Activated naive CD4-positive, alpha-beta T cell treated with anti-CD3 and anti-CD28 coated beads for 36 hours (primary cell): Measurements from ENCODE around the gene CD163. TPM values are rescaled to one million over a fixed set of nuclear protein-coding genes. Genes with fewer than 3 reads are reported as not detected.
"Not testable (repeated sequence)": the region's sequence is repeated elsewhere in the genome, so short reads cannot be mapped to it uniquely, and the experiment has no call there.

Experiments used
- CTCF ChIA-PET: fragments of 350-600 bp; sonication (Branson Sonifier 250); formaldehyde crosslinking; loops from one replicate; lab custom pipeline; 2021; ENCODE audit warnings: antibody characterized with exemption; lab: Charles Lee
- DNase-seq: peaks from one replicate; pipeline ENCODE4 v3.0.0-alpha.2; 2020
- H3K27ac Mint-ChIP-seq: one replicate; pipeline ENCODE4 v1.8.0; 2021; ENCODE audit warnings: mild to moderate bottlenecking, mixed read lengths
- H3K27me3 Mint-ChIP-seq: one replicate; pipeline ENCODE4 v1.8.0; 2021; ENCODE audit warnings: low read depth, mixed read lengths
- H3K36me3 Mint-ChIP-seq: one replicate; pipeline ENCODE4 v1.8.0; 2021; ENCODE audit warnings: low read depth, mixed read lengths
- H3K4me1 Mint-ChIP-seq: one replicate; pipeline ENCODE4 v1.8.0; 2021; ENCODE audit warnings: low read depth, mixed read lengths
- H3K4me3 Mint-ChIP-seq: one replicate; pipeline ENCODE4 v1.8.0; 2021; ENCODE audit warnings: mild to moderate bottlenecking, moderate library complexity, mixed read lengths
- H3K9me3 Mint-ChIP-seq: one replicate; pipeline ENCODE4 v1.8.0; 2021; ENCODE audit warnings: mixed read lengths
- intact Hi-C: fragments of 100-400 bp; cut with micrococcal nuclease; formaldehyde crosslinking; loops from one replicate; pipeline ENCODE4 v1.15.1; 2023
- total RNA-seq, 2 experiments: library from RNA; stranded (reverse); gene quantifications; one replicate each; pipeline ENCODE4 v1.2.3, GENCODE V29; 2021

Gene CD163
- not detected for total RNA-seq

DNA sequence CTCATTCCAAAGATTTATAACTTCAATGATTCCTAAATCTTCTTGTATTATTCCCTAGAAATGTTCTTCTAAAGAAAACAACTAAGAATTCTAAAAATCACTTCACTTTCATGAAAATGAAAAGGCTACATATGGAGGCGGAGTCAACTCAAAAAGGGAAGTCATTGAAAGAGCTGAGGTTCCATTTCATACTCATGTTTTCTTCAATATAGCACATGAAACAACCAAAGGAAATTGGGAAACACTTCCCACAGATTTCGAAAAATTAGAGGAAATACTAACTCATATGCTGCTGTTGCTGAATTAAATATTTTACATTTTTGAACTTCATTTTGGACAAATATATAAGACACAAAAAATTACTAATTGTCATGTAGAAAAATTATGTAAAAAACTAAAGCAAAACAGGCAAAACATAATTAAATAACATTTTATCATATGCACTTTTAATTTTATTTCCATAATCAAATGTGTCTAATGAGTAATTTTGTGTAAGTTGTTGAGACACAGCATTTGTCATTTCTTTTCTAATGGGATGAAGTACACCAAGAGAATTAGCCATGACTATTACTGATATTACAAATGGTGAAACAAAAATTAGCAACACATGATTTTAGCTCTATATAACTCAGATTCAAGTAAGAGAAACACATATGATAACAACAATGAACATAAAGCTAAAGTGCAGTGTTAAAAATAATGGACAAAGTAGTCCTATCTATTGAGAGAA lies at the start of gene CD163:
CD163 (minus strand) TSS at position 92 of the 730 bp plus-strand sequence; CDS start at position 5, 87 bp downstream.
- H3K4me1 Mint-ChIP-seq = no peaks in the 10 kb centered on the region
- CTCF ChIA-PET = no interaction called here
- H3K4me3 Mint-ChIP-seq = no peak within 1 kb of the TSS
- intact Hi-C loops = no loop called here
- H3K9me3 Mint-ChIP-seq = peaks cover 1% of the 10 kb centered on the region
- H3K27ac Mint-ChIP-seq = no peak within 1 kb of the TSS
- no peak for DNase-seq
- H3K36me3 Mint-ChIP-seq = no peaks in the 10 kb centered on the region
- peaks cover 10% of the 10 kb centered on the region for H3K27me3 Mint-ChIP-seq

DNA sequence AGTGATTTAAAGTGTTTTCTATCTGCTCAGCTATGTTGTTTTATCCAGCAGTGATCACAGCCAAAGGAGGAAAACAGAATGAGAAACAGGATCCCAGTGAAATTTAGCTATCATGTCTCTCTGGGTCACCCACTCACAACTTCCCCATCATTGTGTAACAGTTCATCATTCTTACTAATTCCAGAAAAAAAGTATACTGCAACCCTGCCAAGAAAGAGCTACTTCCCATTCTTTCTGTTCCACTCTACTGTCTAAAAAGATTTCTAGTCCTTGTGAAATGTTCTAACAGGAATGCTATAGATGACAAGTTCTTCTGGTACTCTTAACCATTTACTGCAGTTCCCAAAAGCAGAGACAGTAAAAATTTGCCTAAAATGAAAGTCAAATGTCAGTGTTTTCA lies 39.2 kb upstream of the CD163 start:
- CTCF ChIA-PET = no interaction called here
- DNase-seq = no peak
- Mint-ChIP-seq H3K27me3 (peaks cover 38% of the 10 kb centered on the region), H3K4me3 (no peak overlapping the region), H3K27ac (no peak overlapping the region), H3K36me3 (no peaks in the 10 kb centered on the region), H3K9me3 (no peaks in the 10 kb centered on the region), H3K4me1 (no peaks in the 10 kb centered on the region)
- intact Hi-C loops = no loop called here

DNA sequence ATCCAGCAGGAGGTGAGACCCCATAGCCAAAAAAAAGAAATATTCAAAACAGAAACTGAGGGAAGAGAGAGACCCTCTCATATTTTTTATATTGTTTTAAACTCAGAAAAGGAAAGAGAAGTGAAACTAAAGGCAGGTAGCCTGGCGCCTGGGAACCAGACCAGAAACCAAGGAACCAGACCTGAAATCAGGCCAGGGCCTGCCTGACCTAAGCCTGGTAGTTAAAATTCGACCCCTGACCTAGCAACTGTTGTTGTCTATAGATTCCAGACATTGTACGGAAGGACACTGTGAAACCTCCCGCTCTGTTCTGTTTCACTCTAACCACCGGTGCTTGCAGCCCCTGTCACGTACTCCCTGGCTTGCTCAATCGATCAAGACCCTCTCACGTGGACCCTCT lies 38.5 kb upstream of the CD163 start:
- no peak for DNase-seq
- Mint-ChIP-seq H3K4me3 (no peak overlapping the region), H3K27me3 (peaks cover 36% of the 10 kb centered on the region), H3K4me1 (no peaks in the 10 kb centered on the region), H3K27ac (no peak overlapping the region), H3K9me3 (no peaks in the 10 kb centered on the region), H3K36me3 (no peaks in the 10 kb centered on the region)
- CTCF ChIA-PET = no interaction called here
- intact Hi-C loops = no loop called here

DNA sequence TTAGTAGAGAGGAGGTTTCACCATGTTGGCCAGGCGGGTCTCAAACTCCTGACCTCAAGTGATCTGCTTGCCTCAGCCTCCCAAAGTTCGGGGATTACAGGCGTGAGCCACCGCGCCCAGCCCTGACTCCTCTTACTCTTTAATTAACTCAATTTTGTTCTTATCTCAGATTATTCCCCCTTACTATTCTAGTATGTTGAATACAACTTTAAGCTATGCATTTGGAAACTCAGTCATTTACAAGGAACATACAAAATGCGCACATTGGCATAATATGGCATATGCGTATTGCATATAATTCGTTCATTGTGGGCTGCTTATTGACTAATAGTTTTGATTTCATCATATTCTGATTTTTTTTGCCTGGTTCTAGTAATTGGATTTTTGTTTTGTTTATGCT lies 10.8 kb upstream of the CD163 start:
- no peaks in the 10 kb centered on the region for H3K36me3 Mint-ChIP-seq
- no peaks in the 10 kb centered on the region for H3K4me1 Mint-ChIP-seq
- no peak for DNase-seq
- peaks cover 11% of the 10 kb centered on the region for H3K27me3 Mint-ChIP-seq
- intact Hi-C loops = no loop called here
- no peak overlapping the region for H3K27ac Mint-ChIP-seq
- CTCF ChIA-PET = no interaction called here
- no peaks in the 10 kb centered on the region for H3K9me3 Mint-ChIP-seq
- H3K4me3 Mint-ChIP-seq = no peak overlapping the region

DNA sequence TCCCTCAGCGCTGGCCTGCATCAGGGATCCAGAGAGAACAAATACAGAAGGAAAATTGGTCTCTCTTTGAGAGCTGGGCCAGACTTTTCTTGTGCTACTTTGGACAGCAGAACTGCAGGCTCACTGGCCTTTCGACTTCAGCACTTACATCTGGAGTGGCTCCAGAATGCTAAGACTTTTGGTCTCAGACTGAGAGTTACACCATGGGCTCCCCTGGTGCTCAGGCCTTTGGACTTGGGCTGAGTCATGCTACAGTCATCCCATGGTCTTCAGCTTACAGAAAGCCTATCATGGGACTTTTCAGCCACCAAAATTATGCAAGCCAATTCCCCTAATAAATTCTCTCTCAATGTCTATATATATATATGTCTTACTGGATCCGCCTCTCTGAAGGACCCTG lies 9.0 kb upstream of the CD163 start:
- Mint-ChIP-seq H3K36me3 (no peaks in the 10 kb centered on the region), H3K27me3 (peaks cover 13% of the 10 kb centered on the region), H3K27ac (no peak overlapping the region), H3K4me1 (no peaks in the 10 kb centered on the region), H3K4me3 (no peak overlapping the region), H3K9me3 (no peaks in the 10 kb centered on the region)
- DNase-seq = no peak
- CTCF ChIA-PET = no interaction called here
- intact Hi-C loops = no loop called here

DNA sequence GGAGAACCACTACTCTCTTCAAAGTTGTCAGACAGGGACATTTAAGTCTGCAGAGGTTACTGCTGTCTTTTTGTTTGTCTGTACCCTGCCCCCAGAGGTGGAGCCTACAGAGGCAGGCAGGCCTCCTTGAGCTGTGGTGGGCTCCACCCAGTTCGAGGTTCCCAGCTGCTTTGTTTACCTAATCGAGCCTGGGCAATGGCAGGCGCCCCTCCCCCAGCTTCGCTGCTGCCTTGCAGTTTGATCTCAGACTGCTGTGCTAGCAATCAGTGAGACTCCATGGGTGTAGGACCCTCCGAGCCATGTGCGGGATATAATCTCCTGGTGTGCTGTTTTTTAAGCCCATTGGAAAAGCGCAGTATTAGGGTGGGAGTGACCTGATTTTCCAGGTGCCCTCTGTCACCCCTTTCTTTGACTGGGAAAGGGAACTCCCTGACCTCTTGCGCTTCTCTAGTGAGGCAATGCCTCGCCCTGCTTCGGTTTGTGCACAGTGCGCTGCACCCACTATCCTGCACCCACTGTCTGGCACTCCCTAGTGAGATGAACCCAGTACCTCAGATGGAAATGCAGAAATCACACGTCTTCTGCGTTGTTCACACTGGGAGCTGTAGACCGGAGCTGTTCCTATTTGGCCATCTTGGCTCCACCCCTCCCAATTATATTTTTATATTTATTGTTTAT lies 6.4 kb upstream of the CD163 start:
- peaks cover 12% of the 10 kb centered on the region for H3K27me3 Mint-ChIP-seq
- H3K27ac Mint-ChIP-seq, H3K4me1 Mint-ChIP-seq, H3K9me3 Mint-ChIP-seq, H3K4me3 Mint-ChIP-seq, CTCF ChIA-PET, H3K36me3 Mint-ChIP-seq, DNase-seq, intact Hi-C loops: not testable (repeated sequence)

DNA sequence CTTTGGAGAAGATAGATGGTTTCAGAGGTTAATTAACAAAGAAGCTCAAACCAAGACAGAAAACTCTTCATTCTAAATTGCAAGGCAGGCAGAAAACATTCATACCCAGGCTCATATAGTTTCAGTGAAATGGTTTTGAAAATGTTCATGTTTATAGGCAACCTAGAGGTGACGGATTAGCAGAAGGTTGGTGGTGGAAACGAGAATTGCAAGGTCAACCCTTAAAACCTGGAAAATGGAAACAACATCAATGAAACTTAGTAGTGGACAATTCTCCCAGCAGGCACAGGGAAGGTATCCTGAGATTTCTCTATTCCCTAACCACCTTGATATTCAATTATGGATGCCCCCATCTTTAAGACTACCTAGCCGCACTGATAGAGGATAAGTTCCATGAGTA lies 965 bp downstream of the CD163 start:
- intact Hi-C loops = no loop called here
- Mint-ChIP-seq H3K4me3 (no peak overlapping the region), H3K27ac (no peak overlapping the region), H3K4me1 (no peaks in the 10 kb centered on the region), H3K27me3 (peaks cover 11% of the 10 kb centered on the region), H3K9me3 (peaks cover 1% of the 10 kb centered on the region), H3K36me3 (no peaks in the 10 kb centered on the region)
- DNase-seq = no peak
- CTCF ChIA-PET = no interaction called here

DNA sequence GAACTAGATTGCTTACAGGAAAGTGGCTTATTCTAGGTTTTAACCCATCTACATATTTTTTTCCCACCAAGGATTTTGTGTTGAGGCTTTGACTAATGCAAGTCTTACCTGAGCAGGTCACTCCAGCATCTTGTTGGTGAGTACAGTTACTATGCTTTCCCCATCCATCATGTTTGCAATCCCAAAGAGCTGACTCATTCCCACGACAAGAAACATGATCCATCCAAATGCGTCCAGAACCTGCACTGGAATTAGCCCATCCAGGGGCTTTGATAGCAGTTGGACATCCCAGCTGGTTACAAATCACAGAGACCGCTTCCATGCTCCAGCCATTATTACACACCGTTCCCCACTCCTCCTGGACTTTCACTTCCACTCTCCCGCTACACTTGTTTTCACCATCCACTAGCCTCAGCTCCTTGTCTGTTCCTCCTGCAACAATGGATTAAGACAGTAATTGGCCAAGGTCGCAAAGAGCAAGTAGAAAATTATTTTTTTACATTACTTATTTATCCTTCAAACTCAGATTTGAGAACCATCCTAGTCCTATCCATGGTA lies 2.5 kb downstream of the CD163 start:
- intact Hi-C loops = no loop called here
- CTCF ChIA-PET = no interaction called here
- no peak for DNase-seq
- Mint-ChIP-seq H3K27ac (no peak overlapping the region), H3K4me1 (no peaks in the 10 kb centered on the region), H3K4me3 (no peak overlapping the region), H3K36me3 (no peaks in the 10 kb centered on the region), H3K9me3 (no peaks in the 10 kb centered on the region), H3K27me3 (peaks cover 10% of the 10 kb centered on the region)

DNA sequence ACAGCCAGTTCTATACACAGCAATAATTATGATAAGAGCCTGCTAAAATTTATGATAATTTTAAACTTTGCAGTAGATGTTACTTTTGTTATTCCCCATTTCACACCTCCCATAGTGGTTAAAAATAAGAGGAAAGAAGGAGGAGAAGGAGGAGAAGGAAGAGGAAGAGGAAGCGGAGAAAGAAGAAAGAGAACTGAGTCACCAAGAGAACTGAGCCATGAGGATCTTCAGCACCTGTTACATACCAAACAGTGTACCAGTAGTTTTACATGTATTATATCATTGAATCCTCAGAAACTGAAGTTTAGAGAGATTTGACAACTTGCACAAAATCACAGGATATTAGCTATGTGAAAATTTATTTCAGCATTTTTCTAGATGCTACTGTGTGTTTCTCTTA lies 3.9 kb downstream of the CD163 start:
- CTCF ChIA-PET = interaction anchor here (0.6 kb wide), 1 partner anchor 263 kb away, joined by 3 read pairs; no protein-coding TSS in a partner anchor
- no peak for DNase-seq
- no peaks in the 10 kb centered on the region for H3K36me3 Mint-ChIP-seq
- intact Hi-C loops = no loop called here
- no peaks in the 10 kb centered on the region for H3K4me1 Mint-ChIP-seq
- H3K27ac Mint-ChIP-seq = no peak overlapping the region
- H3K9me3 Mint-ChIP-seq = no peaks in the 10 kb centered on the region
- peaks cover 22% of the 10 kb centered on the region for H3K27me3 Mint-ChIP-seq
- no peak overlapping the region for H3K4me3 Mint-ChIP-seq

DNA sequence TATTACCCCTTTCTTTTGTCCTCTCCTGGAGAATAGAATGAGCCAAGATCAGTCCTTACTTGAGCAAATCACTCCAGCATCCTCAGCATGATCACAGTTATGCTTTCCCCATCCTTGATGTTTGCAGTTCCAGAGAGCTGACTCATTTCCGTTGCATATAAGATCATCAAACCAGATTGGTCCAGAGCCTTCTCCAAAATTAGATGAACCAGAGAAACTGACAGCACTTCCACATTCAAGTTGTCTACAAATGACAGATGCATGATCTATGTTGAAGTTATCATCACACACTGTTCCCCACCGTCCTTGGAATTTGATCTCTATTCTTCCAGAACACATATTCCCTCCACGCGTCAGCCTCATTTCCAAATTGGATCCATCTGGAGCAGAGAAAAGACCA lies 4.8 kb downstream of the CD163 start:
- no peaks in the 10 kb centered on the region for H3K4me1 Mint-ChIP-seq
- no peak for DNase-seq
- no peak overlapping the region for H3K27ac Mint-ChIP-seq
- H3K4me3 Mint-ChIP-seq = no peak overlapping the region
- intact Hi-C loops = no loop called here
- peaks cover 22% of the 10 kb centered on the region for H3K27me3 Mint-ChIP-seq
- no peaks in the 10 kb centered on the region for H3K36me3 Mint-ChIP-seq
- H3K9me3 Mint-ChIP-seq = no peaks in the 10 kb centered on the region
- CTCF ChIA-PET = no interaction called here

DNA sequence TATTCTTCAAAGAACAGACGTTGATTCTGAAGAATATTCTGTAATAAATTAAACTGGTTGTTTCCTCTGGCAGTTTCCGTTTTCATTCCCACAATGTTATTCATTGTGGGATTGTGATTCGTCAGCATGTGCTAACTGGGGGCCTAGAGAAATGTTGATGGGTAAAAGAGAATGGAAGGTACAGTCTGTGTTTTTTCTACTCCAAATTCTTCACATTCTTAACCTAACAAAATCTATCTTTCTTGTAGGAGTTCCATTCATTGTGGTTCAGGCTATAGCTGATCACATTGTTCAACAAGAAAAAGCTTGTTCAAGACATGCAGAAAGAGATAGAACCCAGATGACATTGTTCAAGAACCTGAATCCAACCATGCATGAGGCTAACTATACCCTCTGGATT lies 5.9 kb downstream of the CD163 start:
- no peak overlapping the region for H3K27ac Mint-ChIP-seq
- intact Hi-C loops = no loop called here
- no peak for DNase-seq
- CTCF ChIA-PET = interaction anchor here (0.7 kb wide), 1 partner anchor 146 kb away, joined by 3 read pairs; no protein-coding TSS in a partner anchor
- H3K9me3 Mint-ChIP-seq = no peaks in the 10 kb centered on the region
- peaks cover 22% of the 10 kb centered on the region for H3K27me3 Mint-ChIP-seq
- H3K36me3 Mint-ChIP-seq = no peaks in the 10 kb centered on the region
- H3K4me1 Mint-ChIP-seq = no peaks in the 10 kb centered on the region
- H3K4me3 Mint-ChIP-seq = no peak overlapping the region

DNA sequence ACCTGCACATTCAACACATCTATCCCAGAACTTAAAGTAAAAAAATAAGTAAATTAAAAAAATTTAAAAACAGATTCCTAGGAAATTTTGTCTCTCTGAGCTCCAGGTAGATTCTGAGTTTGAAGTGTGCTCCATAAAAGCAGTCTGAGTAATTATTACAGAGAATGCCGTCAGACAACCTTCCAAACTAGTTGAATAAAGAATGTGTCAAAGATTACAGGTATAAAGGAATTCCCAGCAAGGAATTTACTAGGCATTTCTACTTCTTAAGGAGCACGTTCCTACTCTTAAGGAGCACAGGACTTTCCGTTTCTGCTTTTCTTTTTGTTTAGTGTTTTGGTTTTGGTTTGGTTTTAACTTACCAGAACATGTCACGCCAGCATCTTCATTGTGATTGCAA lies 7.1 kb downstream of the CD163 start:
- no peak overlapping the region for H3K4me3 Mint-ChIP-seq
- no peak for DNase-seq
- H3K9me3 Mint-ChIP-seq = no peaks in the 10 kb centered on the region
- H3K27me3 Mint-ChIP-seq = peaks cover 22% of the 10 kb centered on the region
- H3K4me1 Mint-ChIP-seq = no peaks in the 10 kb centered on the region
- H3K27ac Mint-ChIP-seq = no peak overlapping the region
- no peaks in the 10 kb centered on the region for H3K36me3 Mint-ChIP-seq
- CTCF ChIA-PET = no interaction called here
- intact Hi-C loops = no loop called here

DNA sequence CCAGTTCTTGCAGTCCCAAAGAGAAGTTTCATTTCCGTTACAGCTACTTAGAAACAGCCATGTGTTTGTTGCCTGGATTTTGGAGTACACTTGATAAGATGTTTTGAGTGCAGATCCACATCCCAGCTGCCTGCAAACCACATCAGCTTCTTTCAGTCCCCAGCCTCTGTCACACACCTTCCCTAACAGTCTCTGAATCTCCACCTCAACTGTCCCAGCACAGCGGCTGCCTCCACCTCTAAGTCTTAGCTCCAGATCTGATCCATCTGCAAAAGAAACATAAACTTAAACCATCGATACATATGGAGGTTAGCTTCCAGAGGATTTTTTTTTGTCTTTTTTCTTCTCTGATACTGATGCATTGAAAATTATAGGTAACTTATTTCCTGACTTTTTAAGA lies 8.4 kb downstream of the CD163 start:
- Mint-ChIP-seq H3K9me3 (no peaks in the 10 kb centered on the region), H3K27ac (no peak overlapping the region), H3K27me3 (peaks cover 19% of the 10 kb centered on the region), H3K4me3 (no peak overlapping the region), H3K4me1 (no peaks in the 10 kb centered on the region), H3K36me3 (no peaks in the 10 kb centered on the region)
- intact Hi-C loops = no loop called here
- CTCF ChIA-PET = no interaction called here
- DNase-seq = no peak
